MM.1S (cell line): ENCODE data around the gene ACADVL.

ENCODE experiments used
- DNase-seq: peaks from one replicate; pipeline ENCODE4 v3.0.0-alpha.2; 2015
- H2AFZ ChIP-seq: fragments of 300-600 bp; sonication (generic); 2 replicates; pipeline ENCODE4 v1.6.0; 2016; ENCODE audit warnings: antibody characterized with exemption, low read length
- H3F3A ChIP-seq: fragments of 300-600 bp; sonication (generic); 2 replicates; pipeline ENCODE4 v1.6.1; 2016; ENCODE audit warnings: mild to moderate bottlenecking, antibody characterized with exemption, low read length, moderate library complexity, mixed read lengths; ENCODE audit not compliant: insufficient read depth
- H3K27ac ChIP-seq: fragments of 300-600 bp; sonication (generic); 2 replicates; pipeline ENCODE4 v1.5.1; 2016; ENCODE audit warnings: mild to moderate bottlenecking, low read length
- H3K27me3 ChIP-seq: fragments of 300-600 bp; sonication (generic); replicated peaks from 2 replicates; pipeline ENCODE4 v1.6.0; 2016; ENCODE audit warnings: low read length; ENCODE audit not compliant: insufficient read depth
- H3K36me3 ChIP-seq: fragments of 300-600 bp; sonication (generic); replicated peaks from 2 replicates; pipeline ENCODE4 v1.6.1; 2016; ENCODE audit warnings: mild to moderate bottlenecking, low read length, mixed read lengths; ENCODE audit not compliant: insufficient read depth
- H3K4me1 ChIP-seq: fragments of 300-600 bp; sonication (generic); 2 replicates; pipeline ENCODE4 v1.6.1; 2016; ENCODE audit warnings: low read length, mixed read lengths
- H3K4me2 ChIP-seq: fragments of 300-600 bp; sonication (generic); 2 replicates; pipeline ENCODE4 v1.6.0; 2016; ENCODE audit warnings: low read depth, low read length
- H3K4me3 ChIP-seq: fragments of 300-600 bp; sonication (generic); 2 replicates; pipeline ENCODE4 v1.5.1; 2016; ENCODE audit warnings: low read length, mixed read lengths
- H3K79me2 ChIP-seq: fragments of 300-600 bp; sonication (generic); 2 replicates; pipeline ENCODE4 v1.6.1; 2016; ENCODE audit warnings: mixed run types, low read length, mixed read lengths
- H3K9ac ChIP-seq: fragments of 300-600 bp; sonication (generic); 2 replicates; pipeline ENCODE4 v1.6.1; 2016; ENCODE audit warnings: low read length, mixed read lengths
- H3K9me2 ChIP-seq: fragments of 300-600 bp; sonication (generic); replicated peaks from 2 replicates; pipeline ENCODE4 v1.6.1; 2016; ENCODE audit warnings: mild to moderate bottlenecking, low read length, mixed read lengths; ENCODE audit not compliant: insufficient read depth
- H3K9me3 ChIP-seq: fragments of 300-600 bp; sonication (generic); replicated peaks from 2 replicates; pipeline ENCODE4 v1.6.1; 2016; ENCODE audit warnings: mild to moderate bottlenecking, low read length, mixed read lengths; ENCODE audit not compliant: insufficient read depth
- H4K20me1 ChIP-seq: fragments of 300-600 bp; sonication (generic); 2 replicates; pipeline ENCODE4 v1.6.1; 2016; ENCODE audit warnings: mild to moderate bottlenecking, low read length, moderate library complexity, mixed read lengths; ENCODE audit not compliant: insufficient read depth
- EZH2 ChIP-seq: fragments of 300-600 bp; sonication (generic); optimal IDR thresholded peaks from 2 replicates; pipeline ENCODE3; 2017; ENCODE audit warnings: low read depth, mild to moderate bottlenecking, antibody characterized with exemption, low read length, mixed read lengths
- EZH2phosphoT487 ChIP-seq: fragments of 300-600 bp; sonication (generic); IDR thresholded peaks from 2 replicates; pipeline ENCODE4 v1.6.1; 2018; ENCODE audit warnings: antibody characterized with exemption, low read length
- TF ChIP-seq, protein P1 (sequence below): fragments of 300-600 bp; sonication (generic); IDR thresholded peaks from 2 replicates; pipeline ENCODE4 v1.5.1; 2016; ENCODE audit warnings: antibody characterized with exemption, low read length, mixed read lengths

ACADVL gene

DNA sequence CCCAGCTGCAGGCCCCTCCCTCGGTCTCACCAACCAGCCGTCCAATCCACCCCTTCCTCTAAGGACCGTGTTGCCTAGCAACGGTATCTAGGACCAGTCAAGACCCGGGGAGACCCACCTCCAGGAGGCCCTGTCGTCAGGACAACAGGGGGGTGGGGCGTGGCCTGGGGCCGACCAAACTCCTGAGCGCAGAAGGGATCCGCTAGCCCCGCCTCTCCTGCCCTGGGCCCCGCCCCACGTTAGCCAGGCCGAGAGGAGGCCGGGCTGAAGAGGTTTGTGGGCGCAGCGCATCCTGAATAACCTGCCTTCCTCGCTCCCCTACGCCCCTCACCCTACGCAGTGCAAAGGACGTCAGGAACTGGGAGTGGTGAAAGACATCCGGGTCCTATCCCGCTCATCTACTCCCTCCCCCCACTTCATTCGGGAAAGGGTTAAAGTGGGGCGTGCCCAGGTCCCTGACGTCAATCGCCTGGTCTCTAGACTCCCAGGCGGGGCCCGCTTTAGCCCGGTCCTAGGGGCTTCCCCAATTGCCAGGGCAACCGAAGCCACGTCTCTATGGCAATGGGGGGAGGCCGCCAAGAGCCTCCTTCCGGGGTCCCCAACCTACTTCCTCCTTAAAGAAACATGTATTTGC lies 14.8 kb upstream of the ACADVL start:
- Histone ChIP-seq H3F3A (no peaks in the 10 kb centered on the region), H4K20me1 (no peaks in the 10 kb centered on the region), H3K27me3 (peaks cover 85% of the 10 kb centered on the region), H3K9ac (peak overlapping the region; percentile 34; the same call in 1 of the 2 replicates), H3K4me2 (peak overlapping the region; percentile 87), H3K4me3 (peak overlapping the region; percentile 55), H3K36me3 (no peaks in the 10 kb centered on the region), H2AFZ (peak overlapping the region; percentile 62), H3K9me2 (no peaks in the 10 kb centered on the region), H3K27ac (no peak overlapping the region), H3K9me3 (no peaks in the 10 kb centered on the region), H3K79me2 (no peaks in the 10 kb centered on the region), H3K4me1 (no peaks in the 10 kb centered on the region; the same call in 1 of the 2 replicates)
- TF ChIP-seq EZH2 = no peak
- peak; percentile 56 for DNase-seq

DNA sequence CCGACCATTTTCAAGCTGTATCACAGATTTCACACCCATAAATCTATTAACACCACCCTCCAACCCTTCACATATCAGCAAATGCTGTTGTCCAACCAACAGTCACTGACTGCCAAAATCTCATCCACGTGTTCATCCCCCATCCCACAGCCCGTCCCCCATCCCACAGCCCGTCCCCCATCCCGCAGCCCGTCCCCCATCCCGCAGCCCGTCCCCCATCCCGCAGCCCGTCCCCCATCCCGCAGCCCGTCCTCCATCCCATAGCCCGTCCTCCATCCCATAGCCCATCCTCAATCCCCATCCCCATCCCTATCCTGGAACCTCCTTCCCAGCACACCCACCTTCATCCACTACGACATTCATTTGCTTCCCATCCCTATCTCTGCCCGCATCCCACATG lies 14.2 kb upstream of the ACADVL start:
- TF ChIP-seq EZH2phosphoT487 (no peak), EZH2 (no peak)
- TF ChIP-seq, protein P1, sequence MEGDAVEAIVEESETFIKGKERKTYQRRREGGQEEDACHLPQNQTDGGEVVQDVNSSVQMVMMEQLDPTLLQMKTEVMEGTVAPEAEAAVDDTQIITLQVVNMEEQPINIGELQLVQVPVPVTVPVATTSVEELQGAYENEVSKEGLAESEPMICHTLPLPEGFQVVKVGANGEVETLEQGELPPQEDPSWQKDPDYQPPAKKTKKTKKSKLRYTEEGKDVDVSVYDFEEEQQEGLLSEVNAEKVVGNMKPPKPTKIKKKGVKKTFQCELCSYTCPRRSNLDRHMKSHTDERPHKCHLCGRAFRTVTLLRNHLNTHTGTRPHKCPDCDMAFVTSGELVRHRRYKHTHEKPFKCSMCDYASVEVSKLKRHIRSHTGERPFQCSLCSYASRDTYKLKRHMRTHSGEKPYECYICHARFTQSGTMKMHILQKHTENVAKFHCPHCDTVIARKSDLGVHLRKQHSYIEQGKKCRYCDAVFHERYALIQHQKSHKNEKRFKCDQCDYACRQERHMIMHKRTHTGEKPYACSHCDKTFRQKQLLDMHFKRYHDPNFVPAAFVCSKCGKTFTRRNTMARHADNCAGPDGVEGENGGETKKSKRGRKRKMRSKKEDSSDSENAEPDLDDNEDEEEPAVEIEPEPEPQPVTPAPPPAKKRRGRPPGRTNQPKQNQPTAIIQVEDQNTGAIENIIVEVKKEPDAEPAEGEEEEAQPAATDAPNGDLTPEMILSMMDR = no peak
- no peaks in the 10 kb centered on the region for H3K9me3 ChIP-seq
- H3K79me2 ChIP-seq = no peaks in the 10 kb centered on the region
- H3K27me3 ChIP-seq = peaks cover 85% of the 10 kb centered on the region
- H3K36me3 ChIP-seq = no peaks in the 10 kb centered on the region
- H3K4me2 ChIP-seq = peak overlapping the region; percentile 87
- H4K20me1 ChIP-seq = no peaks in the 10 kb centered on the region
- H3K4me3 ChIP-seq = peak overlapping the region; percentile 55
- no peak overlapping the region; the same call in 1 of the 2 replicates for H3K9ac ChIP-seq
- no peaks in the 10 kb centered on the region for H3F3A ChIP-seq
- no peaks in the 10 kb centered on the region for H3K9me2 ChIP-seq
- no peaks in the 10 kb centered on the region; the same call in 1 of the 2 replicates for H3K4me1 ChIP-seq
- H3K27ac ChIP-seq = no peak overlapping the region
- peak overlapping the region; percentile 62; the same call in 1 of the 2 replicates for H2AFZ ChIP-seq
- no peak for DNase-seq

DNA sequence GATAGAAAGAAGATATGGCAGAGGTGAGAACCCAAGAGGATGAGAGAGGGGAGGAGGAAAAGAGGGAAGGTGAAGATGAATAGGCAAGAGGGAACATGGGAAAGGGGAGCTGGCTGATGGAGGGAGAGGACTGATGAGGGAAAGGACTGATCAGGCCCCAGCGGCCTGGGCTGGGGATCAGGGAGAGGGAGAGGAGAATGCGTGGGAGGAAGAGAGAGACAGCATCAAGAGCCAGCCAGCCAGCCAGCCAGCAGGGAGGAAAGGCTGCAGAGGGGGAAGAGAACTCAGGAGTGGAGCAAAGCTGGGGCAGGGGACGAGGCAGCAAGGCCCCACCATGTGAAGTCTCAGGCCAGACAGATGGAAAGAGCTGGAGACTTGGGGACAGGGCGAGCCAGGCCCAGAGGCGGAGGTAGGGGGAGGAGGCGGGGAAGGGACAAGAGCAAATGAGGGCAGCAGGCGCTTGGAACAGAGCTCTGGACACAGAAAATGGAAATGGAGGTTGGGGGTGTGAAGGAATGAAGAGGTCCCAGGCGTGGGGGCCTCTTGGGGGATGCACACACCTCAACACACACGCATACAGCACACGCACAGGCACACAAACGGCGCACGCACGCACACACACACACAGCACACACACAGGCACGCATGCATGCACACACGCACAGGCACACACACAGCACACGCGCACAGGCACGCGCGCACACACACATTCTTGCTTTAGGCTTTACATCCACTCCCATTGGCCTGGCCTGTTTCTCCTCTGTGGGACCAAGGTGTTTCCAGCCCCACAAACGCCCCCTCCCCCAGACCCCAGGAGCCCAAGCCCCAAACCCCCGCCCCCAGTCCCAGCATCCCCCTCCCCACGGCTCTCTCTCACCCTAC lies 12.4 kb upstream of the ACADVL start:
- Histone ChIP-seq H3K4me1 (no peaks in the 10 kb centered on the region; the same call in 1 of the 2 replicates), H3F3A (no peaks in the 10 kb centered on the region), H3K4me3 (no peak overlapping the region), H3K27ac (no peak overlapping the region), H3K36me3 (no peaks in the 10 kb centered on the region), H3K9ac (no peak overlapping the region), H4K20me1 (no peaks in the 10 kb centered on the region), H3K4me2 (no peak overlapping the region), H3K9me3 (no peaks in the 10 kb centered on the region), H3K79me2 (no peaks in the 10 kb centered on the region), H3K27me3 (peaks cover 84% of the 10 kb centered on the region), H3K9me2 (no peaks in the 10 kb centered on the region), H2AFZ (no peak overlapping the region)
- no peak for DNase-seq
- TF ChIP-seq EZH2 = no peak
- TF ChIP-seq, protein P1 = no peak
- no peak for TF ChIP-seq EZH2phosphoT487
